GM19238 (cell line): ENCODE measurements around the gene ZBTB21.
"Not testable (repeated sequence)": the region's sequence is repeated elsewhere in the genome, so short reads cannot be mapped to it uniquely, and the experiment has no call there.

Experiments
- DNase-seq: peaks from one replicate; pipeline ENCODE4 v3.0.0; 2011; ENCODE audit warnings: low spot score; ENCODE audit not compliant: insufficient read length

ZBTB21 gene

GRCh38 chr21:41995577-41995976 is 14.6 kb downstream of the ZBTB21 start:
- no peak for DNase-seq

- not testable (repeated sequence) for DNase-seq
Observed at GRCh38 chr21:41994613-41995012, 15.5 kb downstream of the ZBTB21 start.

GRCh38 chr21:41993744-41994143 is 16.4 kb downstream of the ZBTB21 start:
- no peak for DNase-seq

GRCh38 chr21:41992576-41992975 is 17.6 kb downstream of the ZBTB21 start:
- DNase-seq, result no peak

- no peak for DNase-seq
Observed at GRCh38 chr21:41991659-41992058, 18.5 kb downstream of the ZBTB21 start.

GRCh38 chr21:41989698-41990097 is 20.5 kb downstream of the ZBTB21 start:
- DNase-seq, result no peak

- DNase-seq, result no peak
Observed at GRCh38 chr21:41987310-41987709, 22.9 kb downstream of the ZBTB21 start.

GRCh38 chr21:41985662-41986416 is 24.3 kb downstream of the ZBTB21 start:
- DNase-seq, result no peak

- DNase-seq, result no peak
Observed at GRCh38 chr21:41983229-41983628, 26.9 kb downstream of the ZBTB21 start.

GRCh38 chr21:41980561-41980960 is 29.6 kb downstream of the ZBTB21 start:
- DNase-seq, result no peak

GRCh38 chr21:41979751-41980369 is 30.3 kb downstream of the ZBTB21 start:
- DNase-seq, result no peak

GRCh38 chr21:41979335-41979734 is 30.8 kb downstream of the ZBTB21 start:
- no peak for DNase-seq

GRCh38 chr21:41977034-41977950 is 32.9 kb downstream of the ZBTB21 start:
- DNase-seq, result no peak

GRCh38 chr21:41976611-41977010 is 33.5 kb downstream of the ZBTB21 start:
- no peak for DNase-seq

- no peak for DNase-seq
Observed at GRCh38 chr21:41975391-41976272, 34.5 kb downstream of the ZBTB21 start.

GRCh38 chr21:41974752-41975053 is 35.5 kb downstream of the ZBTB21 start:
- DNase-seq, result no peak

- DNase-seq, result no peak
Observed at GRCh38 chr21:41973861-41974751, 36.1 kb downstream of the ZBTB21 start.

- no peak for DNase-seq
Observed at GRCh38 chr21:41973427-41973831, 36.7 kb downstream of the ZBTB21 start.

GRCh38 chr21:41972511-41973205 is 37.5 kb downstream of the ZBTB21 start:
- DNase-seq, result no peak

- DNase-seq, result no peak
Observed at GRCh38 chr21:41971891-41972290, 38.3 kb downstream of the ZBTB21 start.
